HEK293T (cell line): Measurements from ENCODE around the gene CELF6.

Experiments used
- CTCF ChIA-PET: fragments of 350-600 bp; formaldehyde crosslinking; extraction: SDS; loops from one replicate; lab custom pipeline; 2021; ENCODE audit warnings: antibody characterized with exemption, inconsistent platforms; lab: Yijun Ruan, JAX
- POLR2A ChIA-PET: fragments of 350-600 bp; formaldehyde crosslinking; extraction: SDS; loops from one replicate; lab custom pipeline; 2020; ENCODE audit warnings: antibody characterized with exemption, inconsistent platforms; lab: Yijun Ruan, JAX
- DNase-seq: peaks from one replicate; pipeline ENCODE4 v3.0.0; 2012; ENCODE audit warnings: mixed read lengths; ENCODE audit errors: extremely low spot score
- ARNT ChIP-seq: fragments of 450-650 bp; IDR thresholded peaks from 2 replicates; pipeline ENCODE4 v1.6.1; 2017; ENCODE audit warnings: mild to moderate bottlenecking
- BHLHE40 ChIP-seq: fragments of 450-650 bp; IDR thresholded peaks from 2 replicates; pipeline ENCODE4 v1.6.1; 2016; ENCODE audit warnings: mild to moderate bottlenecking, moderate library complexity, borderline replicate concordance
- CTBP1 ChIP-seq: fragments of 450-650 bp; IDR thresholded peaks from 2 replicates; pipeline ENCODE4 v1.6.1; 2016; ENCODE audit warnings: borderline replicate concordance
- ELF4 ChIP-seq: fragments of 450-650 bp; IDR thresholded peaks from 2 replicates; pipeline ENCODE4 v1.6.1; 2017; ENCODE audit warnings: antibody characterized with exemption
- FOXA1 ChIP-seq: fragments of 450-650 bp; IDR thresholded peaks from 2 replicates; pipeline ENCODE4 v1.6.1; 2016; ENCODE audit warnings: mild to moderate bottlenecking
- FOXK2 ChIP-seq: fragments of 450-650 bp; IDR thresholded peaks from 2 replicates; pipeline ENCODE4 v1.6.1; 2016; ENCODE audit warnings: mild to moderate bottlenecking
- FOXM1 ChIP-seq: fragments of 450-650 bp; IDR thresholded peaks from 2 replicates; pipeline ENCODE4 v1.6.1; 2017; ENCODE audit warnings: mild to moderate bottlenecking, borderline replicate concordance
- HDGF ChIP-seq: fragments of 450-650 bp; IDR thresholded peaks from 2 replicates; pipeline ENCODE4 v1.6.1; 2017; ENCODE audit warnings: antibody characterized with exemption, borderline replicate concordance
- L3MBTL2 ChIP-seq: fragments of 450-650 bp; conservative IDR thresholded peaks from 2 replicates; pipeline ENCODE4 v1.6.1; 2016; ENCODE audit warnings: mild to moderate bottlenecking
- LEF1 ChIP-seq: fragments of 450-650 bp; IDR thresholded peaks from 2 replicates; pipeline ENCODE4 v1.6.1; 2017; ENCODE audit warnings: mild to moderate bottlenecking, borderline replicate concordance
- NFRKB ChIP-seq: fragments of 450-650 bp; IDR thresholded peaks from 2 replicates; pipeline ENCODE4 v1.6.1; 2016; ENCODE audit warnings: mild to moderate bottlenecking, moderate library complexity
- PKNOX1 ChIP-seq: fragments of 450-650 bp; IDR thresholded peaks from 2 replicates; pipeline ENCODE4 v1.6.1; 2016
- SP1 ChIP-seq: fragments of 450-650 bp; IDR thresholded peaks from 2 replicates; pipeline ENCODE4 v1.6.1; 2017
- SUZ12 ChIP-seq: fragments of 450-650 bp; IDR thresholded peaks from 2 replicates; pipeline ENCODE4 v1.6.1; 2016; ENCODE audit warnings: mild to moderate bottlenecking
- TARDBP ChIP-seq: fragments of 450-650 bp; IDR thresholded peaks from 2 replicates; pipeline ENCODE4 v1.6.1; 2016
- ZNF384 ChIP-seq: fragments of 450-650 bp; IDR thresholded peaks from 2 replicates; pipeline ENCODE4 v1.6.1; 2016

CELF6 gene

GRCh38 chr15:72319985-72320671 is at the start of gene CELF6:
Gene CELF6 (minus strand): TSS chr15:72320157. CDS start chr15:72319874, 283 bp downstream.
- POLR2A ChIA-PET: interaction anchor here (0.6 to 1.1 kb wide), 2 partner anchors 56 to 153 kb away, joined by 3 read pairs; partner anchors contain the start of gene HEXA
- TF ChIP-seq LEF1: no peak
- TF ChIP-seq CTBP1: no peak
- peak; percentile 88 for TF ChIP-seq L3MBTL2
- no peak for TF ChIP-seq ZNF384
- TF ChIP-seq HDGF: no peak
- no peak; the same call in 1 of the 2 replicates for TF ChIP-seq TARDBP
- TF ChIP-seq PKNOX1: peak; percentile 83
- no peak for TF ChIP-seq NFRKB
- TF ChIP-seq FOXM1: no peak; the same call in 1 of the 2 replicates
- no peak for TF ChIP-seq BHLHE40
- no peak for TF ChIP-seq SP1
- no peak for TF ChIP-seq ARNT
- no peak for TF ChIP-seq SUZ12
- CTCF ChIA-PET: no interaction called here
- DNase-seq: peak; percentile 88

GRCh38 chr15:72368899-72369298 is 48.9 kb upstream of the CELF6 start:
- TF ChIP-seq L3MBTL2 (no peak), SUZ12 (no peak)
- no peak for DNase-seq
- ChIA-PET CTCF (no interaction called here), POLR2A (no interaction called here)

- POLR2A ChIA-PET: no interaction called here
- CTCF ChIA-PET: no interaction called here
- no peak for DNase-seq
- no peak for TF ChIP-seq L3MBTL2
- TF ChIP-seq NFRKB: no peak
Observed at GRCh38 chr15:72368325-72368724, 48.4 kb upstream of the CELF6 start.

- DNase-seq: no peak
- ChIA-PET POLR2A (no interaction called here), CTCF (no interaction called here)
- TF ChIP-seq CTBP1 (no peak), FOXM1 (no peak), ZNF384 (no peak), FOXK2 (no peak), LEF1 (no peak), PKNOX1 (no peak), HDGF (no peak), BHLHE40 (no peak), FOXA1 (no peak), SP1 (no peak), L3MBTL2 (no peak), TARDBP (no peak), SUZ12 (no peak)
Observed at GRCh38 chr15:72365844-72366243, 45.9 kb upstream of the CELF6 start.

- TF ChIP-seq PKNOX1 (no peak), NFRKB (no peak), FOXK2 (no peak), ELF4 (no peak), TARDBP (no peak), L3MBTL2 (no peak), BHLHE40 (no peak)
- ChIA-PET CTCF (no interaction called here), POLR2A (interaction anchor here (0.6 kb wide), 1 partner anchor 14 kb away, joined by 3 read pairs; the partner anchor contains the start of gene HEXA)
- no peak for DNase-seq
Observed at GRCh38 chr15:72361176-72361575, 41.2 kb upstream of the CELF6 start.

- no peak for DNase-seq
- POLR2A ChIA-PET: no interaction called here
- TF ChIP-seq ARNT (no peak), SUZ12 (no peak), FOXA1 (no peak), CTBP1 (no peak), LEF1 (no peak), L3MBTL2 (no peak), ELF4 (no peak), HDGF (no peak), ZNF384 (no peak), FOXM1 (no peak), BHLHE40 (no peak), PKNOX1 (no peak), FOXK2 (no peak), NFRKB (no peak), TARDBP (no peak)
- CTCF ChIA-PET: no interaction called here
Observed at GRCh38 chr15:72358650-72359171, 38.8 kb upstream of the CELF6 start.
